PFSK-1 (cell line): ENCODE data around the gene NINJ2.

Experiments used
- FOXP2 ChIP-seq: optimal IDR thresholded peaks from 2 replicates; pipeline ENCODE3; 2011; ENCODE audit warnings: borderline replicate concordance, control low read depth, inconsistent platforms; ENCODE audit not compliant: insufficient read depth; ENCODE audit errors: extremely low read length, extremely low read depth
- TAF1 ChIP-seq: IDR thresholded peaks from 2 replicates; pipeline ENCODE4 v1.6.1; 2012; ENCODE audit warnings: low read length, control low read depth, borderline replicate concordance; ENCODE audit not compliant: insufficient read depth

DNA sequence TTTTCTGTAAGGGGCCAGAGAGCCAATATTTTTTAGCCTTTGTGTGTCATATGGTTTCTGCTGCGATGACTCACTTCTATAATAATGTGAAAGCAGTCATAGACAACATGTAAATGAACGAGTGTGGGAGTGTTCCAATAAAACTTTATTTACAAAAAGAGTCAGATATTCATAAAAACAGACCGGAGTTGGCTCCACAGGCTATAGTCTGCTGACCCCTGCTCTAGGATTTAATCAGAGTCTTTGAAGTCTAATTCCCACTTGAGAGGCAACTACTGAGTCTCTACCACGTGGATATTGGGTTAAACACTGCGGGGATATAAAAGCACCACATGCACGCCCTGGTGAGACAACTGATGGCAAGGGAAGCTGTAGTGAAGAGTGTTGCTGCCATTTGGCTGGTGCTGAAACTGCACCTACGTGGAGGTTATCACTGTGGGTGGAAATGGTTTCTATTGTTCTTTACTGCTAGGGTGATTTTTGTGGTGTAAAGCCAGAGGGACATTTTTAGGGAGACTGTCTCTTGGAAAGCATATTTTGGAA is 3.6 kb upstream of the NINJ2 start:
- TF ChIP-seq TAF1 (no peak), FOXP2 (no peak)
